ENCODE results near the gene NRXN3. TPM values are rescaled to one million over a fixed set of nuclear protein-coding genes. Genes with fewer than 3 reads are reported as not detected.

NRXN3 gene
- total and polyA plus RNA-seq, 2 of the 4 experiments (the other 2 are of a cell fraction): 4.8 to 25.1 TPM

GRCh38 chr14:79749065-79749464 lies 1578.9 kb downstream of the NRXN3 start:
- ChIA-PET CTCF (interaction anchor here (0.6 kb wide), 1 partner anchor 893 kb away, joined by 3 read pairs; no protein-coding TSS in a partner anchor), POLR2A (ENCODE audit: unreplicated experiment) (no interaction called here)
- H2BK120ac ChIP-seq (ENCODE audit: low read depth, low read length): no peak overlapping the region
- BruUV-seq (replicated peaks): no TSS peak
- no peak overlapping the region for H3K14ac ChIP-seq (replicated peaks; ENCODE audit: low read depth, low read length)
- no peaks in the 10 kb centered on the region for H3K4me1 ChIP-seq (ENCODE audit: control insufficient read depth, insufficient read depth, low read length)
- dilution Hi-C loops (cut with HindIII; ENCODE audit: low sequenced_read_pairs, unreplicated experiment): no loop called here
- H3K4me2 ChIP-seq (ENCODE audit: low read depth, low read length): no peak overlapping the region
- no peak overlapping the region for H3K18ac ChIP-seq (ENCODE audit: low read depth, low read length)
- in situ Hi-C loops (cut with MboI; ENCODE audit: low sequenced_read_pairs): no loop called here
- H4K8ac ChIP-seq (ENCODE audit: low read depth in 2 of 2, low read length in 2 of 2): no peak overlapping the region
- no peak overlapping the region for H2BK20ac ChIP-seq (ENCODE audit: low read depth, low read length)
- H2AK9ac ChIP-seq (replicated peaks; ENCODE audit: low read depth, low read length, poor library complexity): no peak overlapping the region
- no peak overlapping the region for H2BK5ac ChIP-seq (ENCODE audit: low read depth, low read length, poor library complexity, severe bottlenecking)
- no peak for TF ChIP-seq BHLHE40 (IDR thresholded peaks at IDR 0.05; ENCODE audit: low read depth, low read length)
- no peak for TF ChIP-seq MAFK (IDR thresholded peaks at IDR 0.05; ENCODE audit: low read depth, low read length)
- no peak for TF ChIP-seq USF2 (IDR thresholded peaks at IDR 0.05; ENCODE audit: low read depth, low read length)
- TF ChIP-seq MXI1 (IDR thresholded peaks at IDR 0.05; ENCODE audit: borderline replicate concordance, low read depth, low read length): no peak
- TF ChIP-seq SMC3 (IDR thresholded peaks at IDR 0.05; ENCODE audit: low read depth, low read length): no peak
- TF ChIP-seq RFX5 (IDR thresholded peaks at IDR 0.05; ENCODE audit: low read depth, low read length): no peak
- TF ChIP-seq NFE2L2 (IDR thresholded peaks at IDR 0.05; ENCODE audit: low read depth, low read length): no peak
- TF ChIP-seq RAD21 (IDR thresholded peaks at IDR 0.05; ENCODE audit: low read length): no peak
- no peak for TF ChIP-seq CTCF (conservative IDR thresholded peaks at IDR 0.05; ENCODE audit: low read depth, low read length)
- TF ChIP-seq ELK1 (IDR thresholded peaks at IDR 0.05; ENCODE audit: borderline replicate concordance, low read depth, low read length): no peak
- TF ChIP-seq POLR2A (IDR thresholded peaks at IDR 0.05; ENCODE audit: low read depth, low read length): no peak
- no peak for TF ChIP-seq FOS (IDR thresholded peaks at IDR 0.05; ENCODE audit: low read depth, low read length)
- no peak overlapping the region for H3K23ac ChIP-seq (ENCODE audit: low read depth, low read length)
- no peaks in the 10 kb centered on the region for H3K36me3 ChIP-seq (ENCODE audit: control insufficient read depth, insufficient read depth, low read length)
- H4K91ac ChIP-seq (ENCODE audit: insufficient read depth, low read depth, low read length): no peak overlapping the region
- no peak overlapping the region for H3K4ac ChIP-seq (ENCODE audit: low read depth, low read length)
- H3K9ac ChIP-seq (ENCODE audit: low read depth, low read length): no peak overlapping the region
- no peaks in the 10 kb centered on the region for H3K27me3 ChIP-seq (ENCODE audit: control insufficient read depth, insufficient read depth, low read length)
- no peaks in the 10 kb centered on the region for H4K20me1 ChIP-seq (ENCODE audit: insufficient read depth, low read length)
- WGBS, 2 experiments (ENCODE audit: extremely low coverage in 2 of 2, insufficient read length in 1 of 2): no CpG with 5 or more reads among the region's 2 CpGs
- no peak overlapping the region for H2BK15ac ChIP-seq (ENCODE audit: low read depth, low read length)
- no peak overlapping the region for H2AK5ac ChIP-seq (ENCODE audit: low read depth, low read length)
- H3K79me1 ChIP-seq (ENCODE audit: low read depth in 1 of 2, low read length in 2 of 2): no peaks in the 10 kb centered on the region
- H3K56ac ChIP-seq (ENCODE audit: extremely low read depth, insufficient read depth, low read length): no peak overlapping the region
- no peaks in the 10 kb centered on the region for H3K9me3 ChIP-seq (ENCODE audit: control insufficient read depth, insufficient read depth, low read length)
- intact Hi-C loops (cut with micrococcal nuclease): no loop called here
- no peak overlapping the region for H3K27ac ChIP-seq (ENCODE audit: insufficient read depth, low read length)
- no peak for ATAC-seq (ENCODE audit: low read depth)
- H3K4me3 ChIP-seq (ENCODE audit: insufficient read depth, low read depth, low read length): no peak overlapping the region
- DNase-seq: no peak
- H3K9me1 ChIP-seq (ENCODE audit: insufficient read depth, low read length): no peaks in the 10 kb centered on the region
- H2AFZ ChIP-seq (replicated peaks; ENCODE audit: low read length, poor library complexity): no peak overlapping the region
- no peak overlapping the region for H4K5ac ChIP-seq (ENCODE audit: low read depth, low read length)

Data from IMR-90 (cell line).